ENCODE results near the gene FAM181A.

FAM181A gene

DNA sequence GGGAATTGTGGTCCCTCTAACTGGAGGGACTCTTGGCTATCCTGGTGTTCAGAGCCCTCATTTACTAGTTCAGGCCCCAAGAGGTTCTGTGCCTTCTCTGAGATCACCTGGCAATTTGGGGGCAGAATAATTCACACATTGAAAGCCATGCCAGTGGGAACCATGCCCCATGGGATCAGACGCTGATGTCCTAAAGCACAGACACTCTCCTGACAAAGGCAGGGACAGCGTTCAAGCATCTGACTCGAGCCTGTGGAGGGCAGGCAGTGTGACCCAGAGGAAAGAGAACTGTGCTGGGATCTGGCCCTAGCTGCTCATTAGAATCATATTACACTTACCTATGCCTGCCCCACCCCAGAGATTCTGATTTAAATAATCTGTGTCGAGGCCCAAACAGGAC is 51.6 kb downstream of the FAM181A start:
- no peak for DNase-seq (ENCODE audit: low read depth in 3 of 3)
